ELF-1 (cell line): ENCODE measurements around the gene SPAG7.
"Not testable (repeated sequence)": the region's sequence is repeated elsewhere in the genome, so short reads cannot be mapped to it uniquely, and the experiment has no call there.

Experiments
- DNase-seq: peaks from one replicate; pipeline ENCODE4 v3.0.0-alpha.2; 2016; ENCODE audit warnings: low read depth, low spot score

SPAG7 gene

GRCh38 chr17:4938069-4938491 is 29.5 kb downstream of the SPAG7 start:
- no peak for DNase-seq

GRCh38 chr17:4937553-4937952 is 30.1 kb downstream of the SPAG7 start:
- DNase-seq, result no peak

GRCh38 chr17:4936436-4936835 is 31.2 kb downstream of the SPAG7 start:
- no peak for DNase-seq

GRCh38 chr17:4935650-4936049 is 32.0 kb downstream of the SPAG7 start:
- DNase-seq, result no peak

GRCh38 chr17:4934173-4934979 is 33.2 kb downstream of the SPAG7 start:
- DNase-seq, result peak; percentile 64

- DNase-seq, result no peak
These were observed 34.0 kb downstream of the SPAG7 start for GRCh38 chr17:4933646-4934045.

- no peak for DNase-seq
These were observed 34.9 kb downstream of the SPAG7 start for GRCh38 chr17:4932756-4933155.

GRCh38 chr17:4931963-4932362 is 35.7 kb downstream of the SPAG7 start, which contains the start of gene GP1BA:
GP1BA (plus strand) TSS chr17:4932277; CDS start chr17:4932605, 328 bp downstream.
- no peak for DNase-seq

- DNase-seq, result no peak
These were observed 38.7 kb downstream of the SPAG7 start for GRCh38 chr17:4928881-4929280.

GRCh38 chr17:4926577-4927335 is 40.9 kb downstream of the SPAG7 start:
- not testable (repeated sequence) for DNase-seq

GRCh38 chr17:4921320-4921719 is 46.3 kb downstream of the SPAG7 start:
- no peak for DNase-seq

- peak; percentile 36 for DNase-seq
These were observed 47.1 kb downstream of the SPAG7 start for GRCh38 chr17:4920351-4921048.

- peak; percentile 58 for DNase-seq
These were observed 48.0 kb downstream of the SPAG7 start for GRCh38 chr17:4919511-4920047.

GRCh38 chr17:4914551-4914950 is 53.1 kb downstream of the SPAG7 start:
- DNase-seq, result not testable (repeated sequence)

GRCh38 chr17:4913994-4914393 is 53.6 kb downstream of the SPAG7 start:
- DNase-seq, result no peak
